CD4-positive, alpha-beta memory T cell (primary cell): ENCODE measurements around the gene OPCML. TPM values are rescaled to one million over a fixed set of nuclear protein-coding genes. Genes with fewer than 3 reads are reported as not detected.

Experiments used
- CTCF ChIA-PET: fragments of 350-600 bp; sonication (Branson Sonifier 250); formaldehyde crosslinking; loops from one replicate; lab custom pipeline; 2021; ENCODE audit warnings: inconsistent platforms; ENCODE audit not compliant: partially characterized antibody; lab: Charles Lee
- POLR2A ChIA-PET: fragments of 350-600 bp; sonication (Branson Sonifier 250); formaldehyde crosslinking; loops from one replicate; lab custom pipeline; 2021; ENCODE audit not compliant: partially characterized antibody; lab: Charles Lee
- DNase-seq, 5 donors: peaks; one replicate each; pipeline versions ENCODE4 v3.0.0 to v3.0.0-alpha.2; 2020 to 2022; ENCODE audit warnings: mixed read lengths in 1 of 5
- H3K27ac ChIP-seq: one replicate; pipeline ENCODE4 v1.7.0; 2013; ENCODE audit warnings: low read depth, low read length
- H3K27me3 ChIP-seq: 2 replicates; pipeline ENCODE4 v1.7.0; 2013; ENCODE audit warnings: mild to moderate bottlenecking, low read length, moderate library complexity; ENCODE audit not compliant: insufficient read depth
- H3K36me3 ChIP-seq: 2 replicates; pipeline ENCODE4 v1.7.0; 2013; ENCODE audit warnings: mild to moderate bottlenecking, low read length, moderate library complexity; ENCODE audit not compliant: insufficient read depth
- H3K4me1 ChIP-seq: 2 replicates; pipeline ENCODE4 v1.7.0; 2013; ENCODE audit warnings: mild to moderate bottlenecking, low read length, moderate library complexity; ENCODE audit not compliant: insufficient read depth
- H3K4me3 ChIP-seq, 2 donors: one replicate each; pipeline ENCODE4 v1.7.0; 2013; ENCODE audit warnings: low read length in 2 of 2, mild to moderate bottlenecking in 1 of 2
- H3K9me3 ChIP-seq, 2 donors: one replicate each; pipeline ENCODE4 v1.7.0; 2013; ENCODE audit warnings: low read length in 2 of 2, control low read depth in 1 of 2; ENCODE audit not compliant: control insufficient read depth in 1 of 2
- H3K27ac Mint-ChIP-seq, 7 donors: one replicate each; pipeline ENCODE4 v1.8.0; 2020 to 2021; ENCODE audit warnings: mixed read lengths in 7 of 7, mild to moderate bottlenecking in 6 of 7, inconsistent platforms in 3 of 7, moderate library complexity in 3 of 7
- H3K27me3 Mint-ChIP-seq, 2 donors: one replicate each; pipeline ENCODE4 v1.8.0; 2020 to 2021; ENCODE audit warnings: mixed read lengths in 2 of 2
- H3K36me3 Mint-ChIP-seq, 2 donors: one replicate each; pipeline ENCODE4 v1.8.0; 2020 to 2021; ENCODE audit warnings: mixed read lengths in 2 of 2, inconsistent platforms in 1 of 2, mild to moderate bottlenecking in 1 of 2
- H3K4me1 Mint-ChIP-seq, 4 donors: one replicate each; pipeline ENCODE4 v1.8.0; 2020 to 2021; ENCODE audit warnings: mixed read lengths in 4 of 4, mild to moderate bottlenecking in 1 of 4
- H3K4me3 Mint-ChIP-seq, 8 donors: one replicate each; pipeline ENCODE4 v1.8.0; 2020 to 2021; ENCODE audit warnings: mixed read lengths in 8 of 8, mild to moderate bottlenecking in 7 of 8, moderate library complexity in 6 of 8, inconsistent platforms in 3 of 8
- H3K9me3 Mint-ChIP-seq, 8 donors: one replicate each; pipeline ENCODE4 v1.8.0; 2020 to 2021; ENCODE audit warnings: mixed read lengths in 8 of 8, mild to moderate bottlenecking in 5 of 8, inconsistent platforms in 3 of 8, moderate library complexity in 1 of 8
- intact Hi-C: fragments of 100-400 bp; cut with micrococcal nuclease; formaldehyde crosslinking; loops from one replicate; pipeline ENCODE4 v1.15.1; 2023
- polyA plus RNA-seq, 2 donors: library from polyadenylated mRNA; unstranded; fragments of 300-500 nt; fragmentation: Illumina TruSeq; gene quantifications; one replicate each; pipeline ENCODE4 v1.2.3, GENCODE V29; 2021
- total RNA-seq, 2 experiments: library from RNA; stranded (reverse); gene quantifications; one replicate each; pipeline ENCODE4 v1.2.3, GENCODE V29; 2021

OPCML gene
- total and polyA plus RNA-seq, 4 experiments from 2014 or later: not detected

GRCh38 chr11:133503236-133503635 is 29.1 kb downstream of the OPCML start:
- CTCF ChIA-PET: no interaction called here
- Mint-ChIP-seq H3K27ac (no peak overlapping the region), H3K9me3 (peaks cover 0 to 2% (median 0%) of the 10 kb centered on the region in 8 donors), H3K4me1 (no peaks in the 10 kb centered on the region), H3K27me3 (no peaks in the 10 kb centered on the region), H3K4me3 (no peak overlapping the region), H3K36me3 (no peaks in the 10 kb centered on the region)
- Histone ChIP-seq H3K27ac (no peak overlapping the region), H3K4me1 (no peaks in the 10 kb centered on the region), H3K9me3 (no peaks in the 10 kb centered on the region), H3K27me3 (no peaks in the 10 kb centered on the region), H3K4me3 (no peak overlapping the region), H3K36me3 (no peaks in the 10 kb centered on the region)
- no peak for DNase-seq
- intact Hi-C loops: no loop called here
- POLR2A ChIA-PET: no interaction called here

GRCh38 chr11:133501643-133502539 is 30.4 kb downstream of the OPCML start:
- Mint-ChIP-seq H3K27ac (peak overlapping the region in 1 of 7 donors; percentile 4), H3K4me1 (no peaks in the 10 kb centered on the region), H3K9me3 (peaks cover 0 to 2% (median 0%) of the 10 kb centered on the region in 8 donors), H3K27me3 (no peaks in the 10 kb centered on the region), H3K36me3 (no peaks in the 10 kb centered on the region), H3K4me3 (no peak overlapping the region)
- intact Hi-C loops: no loop called here
- ChIA-PET CTCF (no interaction called here), POLR2A (no interaction called here)
- Histone ChIP-seq H3K4me3 (no peak overlapping the region), H3K9me3 (no peaks in the 10 kb centered on the region), H3K27ac (no peak overlapping the region), H3K36me3 (no peaks in the 10 kb centered on the region), H3K4me1 (no peaks in the 10 kb centered on the region), H3K27me3 (no peaks in the 10 kb centered on the region)
- no peak for DNase-seq

DNA sequence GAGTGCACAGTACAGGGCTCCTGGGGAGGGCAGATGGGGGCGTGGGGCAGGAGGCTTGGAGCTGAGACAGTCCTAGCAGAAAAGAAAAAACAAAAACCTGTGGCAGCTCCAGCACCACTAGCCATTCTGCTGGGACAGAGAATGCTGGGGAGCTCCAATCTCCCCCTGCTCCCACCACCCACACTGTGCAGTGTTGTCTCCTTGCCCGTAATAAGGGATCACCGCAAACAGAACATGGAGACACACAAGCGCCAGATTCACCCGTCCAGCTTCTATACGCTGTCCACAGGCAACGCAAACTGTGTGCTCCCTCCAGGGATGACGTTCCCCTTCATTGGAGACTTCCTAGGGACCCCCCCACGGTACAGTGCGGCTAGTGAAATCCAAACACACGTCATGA is 31.4 kb downstream of the OPCML start:
- ChIA-PET POLR2A (no interaction called here), CTCF (no interaction called here)
- H3K27ac Mint-ChIP-seq: no peak overlapping the region
- H3K4me3 ChIP-seq: no peak overlapping the region
- intact Hi-C loops: no loop called here
- no peaks in the 10 kb centered on the region for H3K27me3 ChIP-seq
- H3K27ac ChIP-seq: no peak overlapping the region
- no peaks in the 10 kb centered on the region for H3K4me1 ChIP-seq
- no peaks in the 10 kb centered on the region for H3K27me3 Mint-ChIP-seq
- H3K9me3 Mint-ChIP-seq: peaks cover 0 to 2% (median 0%) of the 10 kb centered on the region in 8 donors
- no peaks in the 10 kb centered on the region for H3K36me3 Mint-ChIP-seq
- H3K9me3 ChIP-seq: no peaks in the 10 kb centered on the region
- DNase-seq: no peak
- no peak overlapping the region for H3K4me3 Mint-ChIP-seq
- H3K36me3 ChIP-seq: no peaks in the 10 kb centered on the region
- no peaks in the 10 kb centered on the region for H3K4me1 Mint-ChIP-seq

- H3K27me3 Mint-ChIP-seq: no peaks in the 10 kb centered on the region
- no peaks in the 10 kb centered on the region for H3K27me3 ChIP-seq
- no peaks in the 10 kb centered on the region for H3K36me3 Mint-ChIP-seq
- ChIA-PET CTCF (no interaction called here), POLR2A (no interaction called here)
- intact Hi-C loops: no loop called here
- H3K27ac Mint-ChIP-seq: no peak overlapping the region
- H3K4me1 ChIP-seq: no peaks in the 10 kb centered on the region
- DNase-seq: no peak
- H3K4me3 Mint-ChIP-seq: no peak overlapping the region
- H3K4me1 Mint-ChIP-seq: no peaks in the 10 kb centered on the region
- H3K4me3 ChIP-seq: no peak overlapping the region
- H3K27ac ChIP-seq: no peak overlapping the region
- peaks cover 0 to 2% (median 0%) of the 10 kb centered on the region in 8 donors for H3K9me3 Mint-ChIP-seq
- H3K9me3 ChIP-seq: no peaks in the 10 kb centered on the region
- no peaks in the 10 kb centered on the region for H3K36me3 ChIP-seq
Measured at GRCh38 chr11:133500435-133500834, 31.9 kb downstream of the OPCML start.

GRCh38 chr11:133498969-133499368 is 33.3 kb downstream of the OPCML start:
- peaks cover 0 to 3% (median 0%) of the 10 kb centered on the region in 8 donors for H3K9me3 Mint-ChIP-seq
- H3K36me3 Mint-ChIP-seq: no peaks in the 10 kb centered on the region
- no peaks in the 10 kb centered on the region for H3K27me3 ChIP-seq
- no peak overlapping the region for H3K4me3 Mint-ChIP-seq
- no peaks in the 10 kb centered on the region for H3K36me3 ChIP-seq
- H3K9me3 ChIP-seq: no peaks in the 10 kb centered on the region
- H3K27ac ChIP-seq: no peak overlapping the region
- ChIA-PET POLR2A (no interaction called here), CTCF (no interaction called here)
- H3K4me3 ChIP-seq: no peak overlapping the region
- H3K4me1 ChIP-seq: no peaks in the 10 kb centered on the region
- no peak for DNase-seq
- H3K4me1 Mint-ChIP-seq: no peaks in the 10 kb centered on the region
- no peak overlapping the region for H3K27ac Mint-ChIP-seq
- H3K27me3 Mint-ChIP-seq: no peaks in the 10 kb centered on the region
- intact Hi-C loops: no loop called here

DNA sequence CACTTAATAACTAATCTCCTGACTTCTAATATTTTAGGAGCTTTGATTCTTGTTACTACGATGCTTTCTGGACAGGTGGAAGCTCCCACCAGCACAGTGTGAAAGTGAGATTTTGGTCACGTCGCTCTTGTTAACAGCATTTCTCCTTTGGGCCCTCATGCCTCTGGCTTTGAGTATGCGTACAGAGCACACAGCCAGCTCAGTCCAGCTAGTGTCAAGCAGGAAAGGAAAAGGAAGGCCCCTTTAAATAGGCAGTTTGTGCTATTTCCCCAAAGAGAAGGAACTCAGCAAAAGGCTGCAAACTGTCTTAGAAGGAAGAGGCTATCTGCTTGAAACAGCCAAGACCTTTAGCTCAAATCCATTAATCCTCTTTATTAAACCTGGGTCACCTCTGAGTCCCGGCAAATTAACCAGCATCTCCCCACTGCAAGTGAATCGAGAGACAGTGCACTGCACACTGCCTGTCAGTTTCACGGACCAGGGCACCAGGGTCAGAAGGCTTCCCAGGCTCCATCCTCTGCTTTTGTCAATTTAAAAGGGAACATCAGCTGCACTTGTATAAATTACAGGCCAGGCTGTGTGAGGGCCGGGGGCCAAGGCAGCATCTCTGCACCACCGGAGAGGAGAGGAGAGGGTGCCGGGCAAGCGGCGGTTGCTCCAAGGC is 34.7 kb downstream of the OPCML start:
- no peaks in the 10 kb centered on the region for H3K36me3 ChIP-seq
- no peaks in the 10 kb centered on the region for H3K36me3 Mint-ChIP-seq
- ChIA-PET POLR2A (no interaction called here), CTCF (no interaction called here)
- H3K4me1 Mint-ChIP-seq: no peaks in the 10 kb centered on the region
- H3K27ac Mint-ChIP-seq: no peak overlapping the region
- H3K27me3 Mint-ChIP-seq: no peaks in the 10 kb centered on the region
- H3K4me3 Mint-ChIP-seq: no peak overlapping the region
- intact Hi-C loops: no loop called here
- no peak overlapping the region for H3K4me3 ChIP-seq
- no peaks in the 10 kb centered on the region for H3K9me3 ChIP-seq
- H3K27me3 ChIP-seq: no peaks in the 10 kb centered on the region
- no peaks in the 10 kb centered on the region for H3K4me1 ChIP-seq
- no peak for DNase-seq
- H3K27ac ChIP-seq: no peak overlapping the region
- H3K9me3 Mint-ChIP-seq: peaks cover 0 to 3% (median 0%) of the 10 kb centered on the region in 8 donors

DNA sequence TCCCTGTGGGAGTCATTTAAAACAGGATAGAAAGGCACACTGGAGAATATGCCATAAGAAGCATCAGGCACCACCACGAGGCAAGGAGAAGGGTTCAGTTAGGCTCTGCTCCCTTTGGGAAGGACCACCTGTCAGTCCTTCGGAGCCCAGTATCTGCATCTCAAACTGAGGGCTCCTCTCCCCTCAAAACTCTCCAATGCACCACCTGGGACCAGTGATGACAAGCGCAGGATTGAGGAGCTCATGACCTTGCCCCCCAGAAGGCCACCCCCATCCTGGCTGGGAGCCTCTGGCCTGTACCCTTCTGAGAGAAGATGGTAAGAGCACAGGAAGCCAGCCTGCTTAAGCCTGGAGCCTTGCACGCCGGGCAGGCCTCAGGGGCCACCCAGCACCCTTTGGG is 39.4 kb downstream of the OPCML start:
- no peak overlapping the region for H3K27ac Mint-ChIP-seq
- intact Hi-C loops: no loop called here
- peaks cover 0 to 7% (median 2%) of the 10 kb centered on the region in 8 donors for H3K9me3 Mint-ChIP-seq
- ChIA-PET POLR2A (no interaction called here), CTCF (no interaction called here)
- H3K27me3 ChIP-seq: no peaks in the 10 kb centered on the region
- no peaks in the 10 kb centered on the region for H3K9me3 ChIP-seq
- no peaks in the 10 kb centered on the region for H3K36me3 Mint-ChIP-seq
- no peaks in the 10 kb centered on the region for H3K27me3 Mint-ChIP-seq
- no peaks in the 10 kb centered on the region for H3K4me1 ChIP-seq
- H3K36me3 ChIP-seq: no peaks in the 10 kb centered on the region
- H3K4me1 Mint-ChIP-seq: no peaks in the 10 kb centered on the region
- DNase-seq: no peak
- H3K4me3 Mint-ChIP-seq: no peak overlapping the region
- no peak overlapping the region for H3K27ac ChIP-seq
- H3K4me3 ChIP-seq: no peak overlapping the region
